Lower lobe of right lung (tissue), 2 donors: ENCODE measurements around the gene CD5L. TPM values are rescaled to one million over a fixed set of nuclear protein-coding genes. Genes with fewer than 3 reads are reported as not detected.

Experiments used
- ATAC-seq, 2 donors: fragments of 200-7000 bp; cut with Tn5 transposase; one replicate each; pipeline ENCODE4 v1.9.1; 2020 to 2022; ENCODE audit warnings: mild to moderate bottlenecking in 2 of 2, moderate library complexity in 2 of 2
- DNase-seq: peaks from one replicate; pipeline ENCODE4 v3.0.0-alpha.2; 2020
- H3K27ac ChIP-seq: fragments of 200-600 bp; one replicate; pipeline ENCODE4 v1.8.0; 2022
- H3K27me3 ChIP-seq: fragments of 200-600 bp; one replicate; pipeline ENCODE4 v1.8.0; 2022; ENCODE audit warnings: low read depth
- H3K36me3 ChIP-seq: fragments of 200-600 bp; one replicate; pipeline ENCODE4 v1.8.0; 2022; ENCODE audit warnings: mild to moderate bottlenecking
- H3K4me1 ChIP-seq: fragments of 200-600 bp; one replicate; pipeline ENCODE4 v1.8.0; 2022
- H3K4me3 ChIP-seq: fragments of 200-600 bp; one replicate; pipeline ENCODE4 v1.8.0; 2022; ENCODE audit warnings: mild to moderate bottlenecking
- H3K9me3 ChIP-seq: fragments of 200-600 bp; one replicate; pipeline ENCODE4 v1.8.0; 2022
- CTCF ChIP-seq: fragments of 200-600 bp; IDR thresholded peaks from one replicate; pipeline ENCODE4 v1.8.0; 2022; ENCODE audit warnings: antibody characterized with exemption, mild to moderate bottlenecking
- intact Hi-C: fragments of 100-400 bp; cut with DNase I; formaldehyde crosslinking; loops from one replicate; pipeline ENCODE4 v1.11.0; 2022
- total RNA-seq: library from RNA; stranded (reverse); fragmentation: NEBNext Ultra II Directional; extraction: Animal tissue kit (Norgen Biotek cat#: 25700); gene quantifications from one replicate; pipeline ENCODE4 v1.2.1, GENCODE V29; 2021
- donor health status: DM: no; HTN: yes; CAD: no; lungs with severe emphysema.

The CD5L gene
- total RNA-seq, 1 donor from 2014 or later = 6.8 TPM

- Histone ChIP-seq H3K4me3 (no peak overlapping the region), H3K4me1 (no peaks in the 10 kb centered on the region), H3K9me3 (no peaks in the 10 kb centered on the region), H3K27ac (no peak overlapping the region), H3K27me3 (no peaks in the 10 kb centered on the region), H3K36me3 (no peaks in the 10 kb centered on the region)
- DNase-seq = no peak
- no peak for ATAC-seq
- intact Hi-C loops = no loop called here
- TF ChIP-seq CTCF = no peak
Observed at GRCh38 chr1:157862114-157863070, 20.8 kb upstream of the CD5L start.

GRCh38 chr1:157856538-157856937 lies 14.9 kb upstream of the CD5L start:
- TF ChIP-seq CTCF = no peak
- no peaks in the 10 kb centered on the region for H3K27me3 ChIP-seq
- ATAC-seq = no peak
- intact Hi-C loops = no loop called here
- no peak for DNase-seq
- H3K36me3 ChIP-seq = no peaks in the 10 kb centered on the region
- H3K27ac ChIP-seq = no peak overlapping the region
- H3K9me3 ChIP-seq = no peaks in the 10 kb centered on the region
- H3K4me3 ChIP-seq = no peak overlapping the region
- H3K4me1 ChIP-seq = no peaks in the 10 kb centered on the region

GRCh38 chr1:157852476-157852875 lies 10.9 kb upstream of the CD5L start:
- no peaks in the 10 kb centered on the region for H3K36me3 ChIP-seq
- H3K4me3 ChIP-seq = no peak overlapping the region
- intact Hi-C loops = no loop called here
- ATAC-seq (no peak), DNase-seq (no peak)
- no peak for TF ChIP-seq CTCF
- H3K9me3 ChIP-seq = no peaks in the 10 kb centered on the region
- no peaks in the 10 kb centered on the region for H3K4me1 ChIP-seq
- no peak overlapping the region for H3K27ac ChIP-seq
- H3K27me3 ChIP-seq = no peaks in the 10 kb centered on the region

GRCh38 chr1:157849229-157849875 lies 7.7 kb upstream of the CD5L start:
- no peak for TF ChIP-seq CTCF
- Histone ChIP-seq H3K27me3 (no peaks in the 10 kb centered on the region), H3K36me3 (no peaks in the 10 kb centered on the region), H3K4me1 (no peaks in the 10 kb centered on the region), H3K27ac (no peak overlapping the region), H3K4me3 (no peak overlapping the region), H3K9me3 (no peaks in the 10 kb centered on the region)
- intact Hi-C loops = no loop called here
- peak in 1 of 2 donors; percentile 54 for ATAC-seq
- DNase-seq = no peak

- DNase-seq (peak; percentile 65), ATAC-seq (peak; percentile 77 to 82)
- TF ChIP-seq CTCF = no peak
- Histone ChIP-seq H3K27me3 (no peaks in the 10 kb centered on the region), H3K4me1 (no peaks in the 10 kb centered on the region), H3K36me3 (no peaks in the 10 kb centered on the region), H3K27ac (no peak overlapping the region), H3K4me3 (no peak overlapping the region), H3K9me3 (no peaks in the 10 kb centered on the region)
- intact Hi-C loops = no loop called here
Observed at GRCh38 chr1:157844089-157844830, 2.7 kb upstream of the CD5L start.
